H1 (cell line): ENCODE results near the gene CIBAR2.

Source experiments
- CBX5 ChIP-seq: fragments of 300-800, 300-1000 bp; sonication (generic); IDR thresholded peaks from 2 replicates; pipeline ENCODE4 v1.7.1; 2016; ENCODE audit warnings: antibody characterized with exemption, low read length, low read depth
- CTBP2 ChIP-seq: IDR thresholded peaks from 2 replicates; pipeline ENCODE4 v1.7.0; 2011; ENCODE audit warnings: borderline replicate concordance, mild to moderate bottlenecking, moderate library complexity, mixed read lengths, low read length; ENCODE audit not compliant: insufficient read depth, insufficient read length
- CTCF ChIP-seq, 3 experiments: IDR thresholded peaks; 1 replicate in 2 of 3; 2 replicates in 1 of 3; pipeline versions ENCODE4 v1.5.1 to v1.6.1; 2011; ENCODE audit warnings: low read length in 3 of 3, mild to moderate bottlenecking in 3 of 3, inconsistent platforms in 2 of 3, low read depth in 1 of 3, moderate library complexity in 1 of 3; ENCODE audit not compliant: insufficient read depth in 1 of 3; ENCODE audit errors: control extremely low read depth in 1 of 3
- HDAC6 ChIP-seq: IDR thresholded peaks from one replicate; pipeline ENCODE4 v1.7.1; 2012; ENCODE audit warnings: low read depth, mild to moderate bottlenecking, inconsistent platforms, low read length, moderate library complexity
- POLR2A ChIP-seq, 2 experiments: IDR thresholded peaks; 1 replicate in 1 of 2; 2 replicates in 1 of 2; pipeline ENCODE4 v1.6.1; 2011; ENCODE audit warnings: low read depth in 2 of 2, low read length in 2 of 2, mild to moderate bottlenecking in 2 of 2; ENCODE audit errors: control extremely low read depth in 1 of 2
- RAD21 ChIP-seq, 2 experiments: IDR thresholded peaks in 1 of 2; conservative IDR thresholded peaks in 1 of 2; 2 replicates each; pipeline ENCODE4 v1.6.1; 2011; ENCODE audit warnings: low read depth in 2 of 2, low read length in 2 of 2, improper control_type of control experiment in 1 of 2, inconsistent platforms in 1 of 2, mild to moderate bottlenecking in 1 of 2, moderate library complexity in 1 of 2
- SIN3A ChIP-seq, 2 experiments: IDR thresholded peaks in 1 of 2; conservative IDR thresholded peaks in 1 of 2; 2 replicates each; pipeline ENCODE4 v1.6.1; 2011 to 2012; ENCODE audit warnings: low read length in 2 of 2, improper control_type of control experiment in 1 of 2, low read depth in 1 of 2, mild to moderate bottlenecking in 1 of 2
- TBP ChIP-seq: IDR thresholded peaks from 2 replicates; pipeline ENCODE4 v1.6.1; 2011; ENCODE audit warnings: low read depth, low read length, improper control_type of control experiment

- TF ChIP-seq CTCF (IDR thresholded peaks at IDR 0.05; ENCODE audit: control extremely low read depth in 1 of 3, insufficient read depth in 1 of 3, low read depth in 1 of 3, low read length in 3 of 3) (no peak), POLR2A (IDR thresholded peaks at IDR 0.05; ENCODE audit: control extremely low read depth in 1 of 2, low read depth in 2 of 2, low read length in 2 of 2) (no peak), HDAC6 (no peak), SIN3A (conservative IDR thresholded peaks at IDR 0.05 in 1 of 2, IDR thresholded peaks at IDR 0.05 in 1 of 2; ENCODE audit: low read depth in 1 of 2, low read length in 2 of 2) (no peak), CBX5 (no peak), RAD21 (IDR thresholded peaks at IDR 0.05 in 1 of 2, conservative IDR thresholded peaks at IDR 0.05 in 1 of 2; ENCODE audit: low read depth in 2 of 2, low read length in 2 of 2) (no peak), CTBP2 (no peak), TBP (no peak)
Observed at GRCh38 chr16:85156869-85157268, 44.6 kb upstream of the CIBAR2 start.
